Chondrocyte (in vitro differentiated cells): Measurements from ENCODE around the gene TMEM37. TPM values are rescaled to one million over a fixed set of nuclear protein-coding genes. Genes with fewer than 3 reads are reported as not detected.
"Not testable (repeated sequence)": the region's sequence is repeated elsewhere in the genome, so short reads cannot be mapped to it uniquely, and the experiment has no call there.

ENCODE experiments used
- DNase-seq: peaks from one replicate; pipeline ENCODE4 v3.0.0; 2021; ENCODE audit warnings: mixed read lengths, low spot score
- H3K27ac Mint-ChIP-seq: one replicate; pipeline ENCODE4 v1.8.0; 2021; ENCODE audit warnings: mild to moderate bottlenecking, moderate library complexity, mixed read lengths; ENCODE audit not compliant: unreplicated experiment
- H3K27me3 Mint-ChIP-seq: 2 replicates; pipeline ENCODE4 v1.8.0; 2021; ENCODE audit warnings: low read depth, mixed read lengths
- H3K36me3 Mint-ChIP-seq: 2 replicates; pipeline ENCODE4 v1.8.0; 2021; ENCODE audit warnings: low read depth, mixed read lengths
- H3K4me1 Mint-ChIP-seq: 2 replicates; pipeline ENCODE4 v1.8.0; 2021; ENCODE audit warnings: low read depth, mild to moderate bottlenecking, mixed read lengths
- H3K4me3 Mint-ChIP-seq: one replicate; pipeline ENCODE4 v1.8.0; 2021; ENCODE audit warnings: mild to moderate bottlenecking, moderate library complexity, mixed read lengths; ENCODE audit not compliant: unreplicated experiment
- H3K9me3 Mint-ChIP-seq: 2 replicates; pipeline ENCODE4 v1.8.0; 2021; ENCODE audit warnings: low read depth, mixed read lengths
- total RNA-seq: library from RNA; stranded (reverse); gene quantifications from 3 replicates; pipeline ENCODE4 v1.2.1, GENCODE V29; 2021
- TF ChIP-seq, protein P1 (sequence below): fragments of 200-600 bp; sonication (generic); IDR thresholded peaks from 2 replicates; pipeline ENCODE4 v1.5.0; 2021; ENCODE audit warnings: antibody characterized with exemption, mild to moderate bottlenecking, moderate library complexity

Gene TMEM37
- total RNA-seq, 1 donor from 2014 or later: 0.77 TPM

DNA sequence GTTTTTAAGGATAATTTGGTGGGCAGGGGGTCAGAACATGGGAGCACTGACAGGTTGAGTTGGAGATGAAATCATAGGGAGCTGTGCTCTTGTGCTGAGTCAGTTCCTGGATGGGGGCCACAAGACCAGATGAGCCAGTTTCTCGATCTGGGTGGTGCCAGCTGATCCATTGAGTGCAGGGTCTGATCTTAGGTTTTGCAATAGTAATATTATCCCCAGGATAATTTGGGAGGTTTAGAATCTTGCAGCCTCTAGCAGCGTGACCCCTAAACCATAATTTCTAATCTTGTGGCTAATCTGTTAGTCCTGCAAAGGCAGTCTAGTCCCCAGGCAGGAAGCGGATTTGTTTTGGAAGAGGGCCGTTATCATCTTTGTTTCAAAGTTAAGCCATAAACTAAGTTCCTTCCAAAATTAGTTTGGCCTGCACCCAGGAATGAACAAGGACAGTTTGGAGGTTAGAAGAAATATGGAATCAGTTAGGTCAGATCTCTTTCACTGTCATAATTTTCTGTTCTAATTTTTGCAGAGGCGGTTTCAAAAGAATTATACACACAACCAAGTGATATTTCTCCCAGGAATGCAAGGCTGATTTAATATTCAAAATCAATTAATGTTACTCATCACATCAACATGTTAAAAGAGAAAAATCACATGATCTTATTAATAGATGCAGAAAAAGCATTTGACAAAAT lies 41.9 kb upstream of the TMEM37 start:
- Mint-ChIP-seq H3K4me3 (no peak overlapping the region), H3K27ac (no peak overlapping the region), H3K36me3 (no peaks in the 10 kb centered on the region), H3K9me3 (no peaks in the 10 kb centered on the region), H3K4me1 (peaks cover 14% of the 10 kb centered on the region), H3K27me3 (peaks cover 4% of the 10 kb centered on the region)
- TF ChIP-seq, protein P1, sequence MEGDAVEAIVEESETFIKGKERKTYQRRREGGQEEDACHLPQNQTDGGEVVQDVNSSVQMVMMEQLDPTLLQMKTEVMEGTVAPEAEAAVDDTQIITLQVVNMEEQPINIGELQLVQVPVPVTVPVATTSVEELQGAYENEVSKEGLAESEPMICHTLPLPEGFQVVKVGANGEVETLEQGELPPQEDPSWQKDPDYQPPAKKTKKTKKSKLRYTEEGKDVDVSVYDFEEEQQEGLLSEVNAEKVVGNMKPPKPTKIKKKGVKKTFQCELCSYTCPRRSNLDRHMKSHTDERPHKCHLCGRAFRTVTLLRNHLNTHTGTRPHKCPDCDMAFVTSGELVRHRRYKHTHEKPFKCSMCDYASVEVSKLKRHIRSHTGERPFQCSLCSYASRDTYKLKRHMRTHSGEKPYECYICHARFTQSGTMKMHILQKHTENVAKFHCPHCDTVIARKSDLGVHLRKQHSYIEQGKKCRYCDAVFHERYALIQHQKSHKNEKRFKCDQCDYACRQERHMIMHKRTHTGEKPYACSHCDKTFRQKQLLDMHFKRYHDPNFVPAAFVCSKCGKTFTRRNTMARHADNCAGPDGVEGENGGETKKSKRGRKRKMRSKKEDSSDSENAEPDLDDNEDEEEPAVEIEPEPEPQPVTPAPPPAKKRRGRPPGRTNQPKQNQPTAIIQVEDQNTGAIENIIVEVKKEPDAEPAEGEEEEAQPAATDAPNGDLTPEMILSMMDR: no peak
- no peak for DNase-seq

DNA sequence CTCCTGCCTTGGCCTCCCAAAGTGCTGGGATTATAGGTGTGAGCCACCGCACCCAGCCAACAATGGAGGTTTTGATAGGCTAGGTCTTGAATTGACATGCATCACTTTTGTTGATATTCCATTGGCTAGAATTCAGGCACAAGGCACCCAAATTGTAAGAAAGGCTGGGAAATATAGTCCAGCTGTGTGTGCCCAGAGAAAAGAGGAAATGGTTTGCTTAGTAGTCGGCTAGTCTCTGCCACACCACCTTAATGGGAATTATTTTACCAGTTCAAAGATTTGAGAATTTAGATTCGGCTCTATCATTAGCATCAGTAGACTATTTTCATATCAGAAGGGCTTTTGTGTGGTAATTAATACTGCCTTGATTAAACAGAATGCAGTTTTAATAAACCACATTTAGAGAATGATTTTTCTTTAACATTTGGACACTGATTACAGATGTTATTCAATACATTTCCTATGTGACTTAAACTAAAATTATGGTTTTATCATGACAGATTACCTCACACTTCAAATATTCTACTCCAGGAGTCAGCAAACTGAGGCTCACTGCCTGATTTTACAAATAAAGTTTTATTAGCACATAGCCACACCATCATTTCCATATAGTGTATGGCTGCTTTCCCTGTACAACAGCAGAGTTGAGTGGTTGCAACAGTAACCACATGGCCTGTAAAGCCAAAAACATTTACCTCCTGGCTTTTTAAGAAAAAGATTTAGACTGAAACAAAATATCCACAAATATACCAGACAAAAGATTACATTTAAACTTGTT lies 37.5 kb upstream of the TMEM37 start:
- H3K27me3 Mint-ChIP-seq: peaks cover 10% of the 10 kb centered on the region
- no peaks in the 10 kb centered on the region for H3K9me3 Mint-ChIP-seq
- DNase-seq: no peak
- H3K36me3 Mint-ChIP-seq: no peaks in the 10 kb centered on the region
- H3K27ac Mint-ChIP-seq: no peak overlapping the region
- peaks cover 5% of the 10 kb centered on the region for H3K4me1 Mint-ChIP-seq
- H3K4me3 Mint-ChIP-seq: no peak overlapping the region
- TF ChIP-seq, protein P1: no peak

DNA sequence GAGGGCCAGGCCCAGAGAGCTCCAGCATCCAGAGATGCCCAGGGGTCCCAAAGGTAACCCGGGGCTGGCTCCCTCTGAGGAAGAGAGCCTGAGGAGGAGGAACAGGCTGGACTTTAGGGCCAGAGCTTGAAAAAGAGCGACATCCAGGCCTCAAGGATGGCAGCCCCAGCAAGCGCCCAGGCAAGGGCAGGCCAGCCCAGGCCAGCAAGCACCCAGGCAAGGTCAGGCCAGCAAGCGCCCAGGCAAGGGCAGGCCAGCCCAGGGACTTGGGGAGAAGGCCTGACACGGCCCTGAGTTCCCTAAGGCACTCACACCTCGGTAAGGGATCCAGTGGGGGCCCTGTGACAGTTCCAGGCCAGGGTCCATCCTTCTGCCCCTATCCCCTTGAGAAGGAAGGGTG lies 34.5 kb upstream of the TMEM37 start:
- DNase-seq: no peak
- H3K27me3 Mint-ChIP-seq: peaks cover 22% of the 10 kb centered on the region
- H3K36me3 Mint-ChIP-seq: no peaks in the 10 kb centered on the region
- H3K9me3 Mint-ChIP-seq: no peaks in the 10 kb centered on the region
- no peak overlapping the region for H3K27ac Mint-ChIP-seq
- H3K4me1 Mint-ChIP-seq: no peaks in the 10 kb centered on the region
- H3K4me3 Mint-ChIP-seq: no peak overlapping the region
- TF ChIP-seq, protein P1: no peak

DNA sequence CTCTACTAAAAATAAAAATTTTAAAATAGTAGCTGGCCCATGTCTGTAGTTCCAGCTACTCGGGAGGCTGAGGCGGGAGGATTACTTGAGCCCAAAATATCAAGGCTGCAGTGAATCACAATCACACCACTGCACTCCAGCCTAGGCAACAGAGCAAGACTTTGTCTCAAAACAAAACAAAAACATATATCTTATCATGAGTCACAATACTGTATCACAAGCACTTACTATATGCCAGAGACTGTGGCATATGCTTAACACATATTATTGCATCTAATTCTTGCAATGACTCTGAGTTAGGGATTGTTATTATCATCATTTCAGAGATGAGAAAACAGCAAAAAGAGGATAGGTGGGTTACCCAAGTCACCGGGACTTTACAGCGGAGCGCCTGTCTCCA lies 29.5 kb upstream of the TMEM37 start:
- no peak for DNase-seq
- TF ChIP-seq, protein P1: no peak
- H3K4me3 Mint-ChIP-seq: no peak overlapping the region
- peaks cover 3% of the 10 kb centered on the region for H3K9me3 Mint-ChIP-seq
- H3K27ac Mint-ChIP-seq: no peak overlapping the region
- peaks cover 3% of the 10 kb centered on the region for H3K4me1 Mint-ChIP-seq
- peaks cover 40% of the 10 kb centered on the region for H3K27me3 Mint-ChIP-seq
- H3K36me3 Mint-ChIP-seq: no peaks in the 10 kb centered on the region

DNA sequence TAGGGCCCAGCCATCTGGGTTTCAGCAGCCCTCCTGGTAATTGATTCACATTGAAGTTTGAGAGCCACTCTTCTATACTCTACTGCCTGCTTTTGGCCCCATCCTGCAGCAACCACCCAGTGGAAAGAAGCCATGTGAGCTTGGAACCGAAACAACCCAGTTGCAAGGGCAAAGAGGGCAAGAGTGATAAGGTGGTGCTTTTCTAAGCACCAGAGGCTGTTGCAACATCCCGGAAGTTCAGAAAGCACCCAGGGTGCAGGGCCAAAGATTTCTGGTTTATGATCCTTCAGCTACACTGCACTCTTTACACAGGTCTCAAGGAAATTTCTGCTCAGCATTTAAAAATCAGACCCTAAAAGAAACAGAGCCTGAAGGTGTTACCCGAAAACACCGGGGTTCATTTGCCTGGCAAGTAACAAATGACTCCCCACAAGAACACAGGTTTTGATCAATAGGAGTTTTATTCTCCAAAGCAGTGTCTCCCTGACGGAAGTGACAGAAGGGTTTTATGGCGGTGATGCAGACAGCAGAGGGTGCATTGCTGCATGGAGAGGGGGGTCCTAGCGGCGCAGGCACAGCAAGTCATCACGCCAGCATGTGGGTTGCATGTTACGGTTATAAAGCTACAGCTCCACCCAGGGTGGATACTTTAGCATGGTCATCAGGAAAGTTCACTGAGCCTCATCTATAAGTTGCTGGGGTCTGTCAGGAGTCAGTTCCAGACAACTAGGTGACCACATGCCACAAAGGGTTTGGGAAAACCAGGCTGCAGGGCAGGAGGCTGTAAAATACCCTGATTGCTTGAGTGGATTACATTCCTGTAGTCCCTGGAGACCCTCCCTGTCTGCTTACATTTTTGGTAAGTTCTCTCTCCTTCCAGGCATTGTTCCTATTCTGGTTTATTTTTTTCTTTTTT lies 28.8 kb upstream of the TMEM37 start:
- H3K27ac Mint-ChIP-seq: no peak overlapping the region
- peaks cover 5% of the 10 kb centered on the region for H3K4me1 Mint-ChIP-seq
- no peaks in the 10 kb centered on the region for H3K36me3 Mint-ChIP-seq
- TF ChIP-seq, protein P1: no peak
- DNase-seq: no peak
- no peak overlapping the region for H3K4me3 Mint-ChIP-seq
- peaks cover 40% of the 10 kb centered on the region for H3K27me3 Mint-ChIP-seq
- H3K9me3 Mint-ChIP-seq: peaks cover 3% of the 10 kb centered on the region

DNA sequence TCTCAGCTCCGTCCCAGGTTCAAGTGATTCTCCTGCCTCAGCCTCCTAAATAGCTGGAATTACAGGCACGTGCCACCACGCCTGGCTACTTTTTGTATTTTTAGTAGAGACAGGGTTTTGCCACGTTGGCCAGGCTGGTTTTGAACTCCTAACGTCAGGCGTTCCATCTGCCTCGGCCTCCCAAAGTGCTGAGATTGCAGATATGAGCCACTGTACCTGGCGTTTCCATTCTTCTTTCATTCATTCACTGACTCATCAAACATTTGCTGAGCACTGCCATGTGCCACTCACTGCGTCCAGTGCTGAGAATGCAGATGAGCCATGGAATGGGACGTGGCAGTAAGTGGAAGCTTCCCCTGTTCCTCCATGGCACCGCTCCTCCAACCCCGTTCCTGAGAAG lies 28.0 kb upstream of the TMEM37 start:
- not testable (repeated sequence) for H3K27ac Mint-ChIP-seq, H3K36me3 Mint-ChIP-seq, H3K4me1 Mint-ChIP-seq, H3K4me3 Mint-ChIP-seq, DNase-seq, H3K9me3 Mint-ChIP-seq
- peaks cover 36% of the 10 kb centered on the region for H3K27me3 Mint-ChIP-seq
